ENCODE measurements around the gene CADPS. TPM values are rescaled to one million over a fixed set of nuclear protein-coding genes. Genes with fewer than 3 reads are reported as not detected.

The CADPS gene
- total and polyA plus RNA-seq, 2 of the 4 experiments (the other 2 are of a cell fraction) = not detected

DNA sequence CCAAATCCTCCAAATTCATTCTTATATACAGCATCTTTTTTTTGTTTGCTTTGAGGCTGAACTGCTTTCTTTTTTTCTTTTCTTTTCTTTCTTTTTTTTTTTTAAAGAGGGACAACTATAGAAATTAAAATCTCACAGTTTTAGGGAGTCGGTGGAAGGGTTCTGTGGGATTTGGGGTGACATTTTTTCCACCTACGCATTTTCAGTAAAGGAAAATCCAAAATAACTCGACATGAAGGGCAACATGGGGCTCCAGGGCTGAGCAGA lies 498.8 kb downstream of the CADPS start:
- POLR2A ChIA-PET (ENCODE audit: unreplicated experiment) = no interaction called here
- H2BK120ac ChIP-seq (ENCODE audit: low read depth, low read length) = no peak overlapping the region
- H2AFZ ChIP-seq (replicated peaks; ENCODE audit: low read length, poor library complexity) = no peak overlapping the region
- H3K4me1 ChIP-seq (ENCODE audit: control insufficient read depth, insufficient read depth, low read length) = no peaks in the 10 kb centered on the region
- no peak overlapping the region for H3K4ac ChIP-seq (ENCODE audit: low read depth, low read length)
- peaks cover 88% of the 10 kb centered on the region for H3K27me3 ChIP-seq (ENCODE audit: control insufficient read depth, insufficient read depth, low read length)
- dilution Hi-C loops (cut with HindIII; ENCODE audit: low sequenced_read_pairs, unreplicated experiment) = no loop called here
- H3K56ac ChIP-seq (ENCODE audit: extremely low read depth, insufficient read depth, low read length) = no peak overlapping the region
- H2BK5ac ChIP-seq (ENCODE audit: low read depth, low read length, poor library complexity, severe bottlenecking) = no peak overlapping the region
- no peak overlapping the region for H2AK9ac ChIP-seq (replicated peaks; ENCODE audit: low read depth, low read length, poor library complexity)
- no TSS peak for BruUV-seq (replicated peaks)
- no peak overlapping the region for H3K27ac ChIP-seq (ENCODE audit: insufficient read depth, low read length)
- H3K79me1 ChIP-seq (ENCODE audit: low read depth in 1 of 2, low read length in 2 of 2) = no peaks in the 10 kb centered on the region
- H3K23ac ChIP-seq (ENCODE audit: low read depth, low read length) = no peak overlapping the region
- no peak overlapping the region for H2AK5ac ChIP-seq (ENCODE audit: low read depth, low read length)
- H2BK15ac ChIP-seq (ENCODE audit: low read depth, low read length) = no peak overlapping the region
- no CpG with 5 or more reads among the region's 3 CpGs for WGBS, 2 experiments (ENCODE audit: extremely low coverage in 2 of 2, insufficient read length in 1 of 2)
- H3K4me2 ChIP-seq (ENCODE audit: low read depth, low read length) = no peak overlapping the region
- no peak overlapping the region for H3K9ac ChIP-seq (ENCODE audit: low read depth, low read length)
- H3K36me3 ChIP-seq (ENCODE audit: control insufficient read depth, insufficient read depth, low read length) = no peaks in the 10 kb centered on the region
- H2BK20ac ChIP-seq (ENCODE audit: low read depth, low read length) = no peak overlapping the region
- no peak for DNase-seq
- H3K9me3 ChIP-seq (ENCODE audit: control insufficient read depth, insufficient read depth, low read length) = peaks cover 6% of the 10 kb centered on the region
- ATAC-seq (ENCODE audit: low read depth) = no peak
- no peak overlapping the region for H3K18ac ChIP-seq (ENCODE audit: low read depth, low read length)
- CTCF ChIA-PET = no interaction called here
- TF ChIP-seq BHLHE40 (IDR thresholded peaks at IDR 0.05; ENCODE audit: low read depth, low read length) = no peak
- TF ChIP-seq RCOR1 (IDR thresholded peaks at IDR 0.05; ENCODE audit: insufficient replicate concordance, low read length) = no peak
- TF ChIP-seq RAD21 (IDR thresholded peaks at IDR 0.05; ENCODE audit: low read length) = no peak
- no peak for TF ChIP-seq MXI1 (IDR thresholded peaks at IDR 0.05; ENCODE audit: borderline replicate concordance, low read depth, low read length)
- no peak for TF ChIP-seq MAZ (IDR thresholded peaks at IDR 0.05; ENCODE audit: borderline replicate concordance, low read depth, low read length)
- intact Hi-C loops (cut with micrococcal nuclease) = no loop called here
- H3K9me1 ChIP-seq (ENCODE audit: insufficient read depth, low read length) = no peaks in the 10 kb centered on the region
- no peaks in the 10 kb centered on the region; the same call in 1 of the 2 replicates for H4K20me1 ChIP-seq (ENCODE audit: insufficient read depth, low read length)
- no peak overlapping the region for H3K14ac ChIP-seq (replicated peaks; ENCODE audit: low read depth, low read length)
- H3K4me3 ChIP-seq (ENCODE audit: insufficient read depth, low read depth, low read length) = no peak overlapping the region
- no peak overlapping the region for H4K91ac ChIP-seq (ENCODE audit: insufficient read depth, low read depth, low read length)
- no peak overlapping the region for H4K5ac ChIP-seq (ENCODE audit: low read depth, low read length)
- in situ Hi-C loops (cut with MboI; ENCODE audit: low sequenced_read_pairs) = no loop called here
- H4K8ac ChIP-seq (ENCODE audit: low read depth in 2 of 2, low read length in 2 of 2) = no peak overlapping the region
